Astrocyte (in vitro differentiated cells and primary cell): ENCODE data around the gene TMEM9. TPM values are rescaled to one million over a fixed set of nuclear protein-coding genes. Genes with fewer than 3 reads are reported as not detected.

Source experiments
- DNase-seq: peaks from one replicate; pipeline ENCODE4 v3.0.0-alpha.2; 2010; ENCODE audit warnings: low read depth
- FAIRE-seq: peaks from 2 replicates; lab custom pipeline; 2011; peaks lifted over from hg19 to GRCh38; lab: Jason Lieb, UNC
- H2AFZ ChIP-seq: 2 replicates; pipeline ENCODE4 v1.6.0; 2012; ENCODE audit warnings: low read depth, low read length, inconsistent platforms
- H3K27ac ChIP-seq: 2 replicates; pipeline ENCODE4 v1.5.1; 2011; ENCODE audit warnings: low read depth, low read length, inconsistent platforms
- H3K27me3 ChIP-seq: 2 replicates; pipeline ENCODE4 v1.6.0; 2011; ENCODE audit warnings: low read length, inconsistent platforms; ENCODE audit not compliant: insufficient read depth
- H3K36me3 ChIP-seq: 2 replicates; pipeline ENCODE4 v1.5.1; 2011; ENCODE audit warnings: low read length, inconsistent platforms; ENCODE audit not compliant: insufficient read depth
- H3K4me1 ChIP-seq: 2 replicates; pipeline ENCODE4 v1.5.1; 2011; ENCODE audit warnings: low read length, inconsistent platforms; ENCODE audit not compliant: insufficient read depth
- H3K4me2 ChIP-seq: 2 replicates; pipeline ENCODE4 v1.6.0; 2012; ENCODE audit warnings: low read length, inconsistent platforms
- H3K4me3 ChIP-seq: 2 replicates; pipeline ENCODE4 v1.5.1; 2011; ENCODE audit warnings: low read depth, mild to moderate bottlenecking, low read length, inconsistent platforms; ENCODE audit not compliant: insufficient read depth
- H3K79me2 ChIP-seq: 2 replicates; pipeline ENCODE4 v1.6.0; 2012; ENCODE audit warnings: mild to moderate bottlenecking, low read length, inconsistent platforms; ENCODE audit not compliant: insufficient read depth
- H3K9ac ChIP-seq: 2 replicates; pipeline ENCODE4 v1.6.0; 2012; ENCODE audit warnings: mild to moderate bottlenecking, low read length, inconsistent platforms
- H3K9me3 ChIP-seq: 2 replicates; pipeline ENCODE4 v1.5.1; 2012; ENCODE audit warnings: low read depth, mild to moderate bottlenecking, low read length, inconsistent platforms; ENCODE audit not compliant: insufficient read depth
- H4K20me1 ChIP-seq: 2 replicates; pipeline ENCODE4 v1.6.0; 2012; ENCODE audit warnings: low read length, inconsistent platforms; ENCODE audit not compliant: insufficient read depth
- H3K27ac Mint-ChIP-seq: one replicate; pipeline ENCODE4 v1.8.0; 2021; ENCODE audit warnings: mild to moderate bottlenecking, mixed read lengths; ENCODE audit not compliant: unreplicated experiment
- H3K27me3 Mint-ChIP-seq: one replicate; pipeline ENCODE4 v1.8.0; 2021; ENCODE audit warnings: low read depth, mixed read lengths; ENCODE audit not compliant: unreplicated experiment
- H3K36me3 Mint-ChIP-seq: one replicate; pipeline ENCODE4 v1.8.0; 2021; ENCODE audit warnings: low read depth, mixed read lengths; ENCODE audit not compliant: unreplicated experiment
- H3K4me1 Mint-ChIP-seq: one replicate; pipeline ENCODE4 v1.8.0; 2021; ENCODE audit warnings: low read depth, mixed read lengths; ENCODE audit not compliant: unreplicated experiment
- H3K4me3 Mint-ChIP-seq: one replicate; pipeline ENCODE4 v1.8.0; 2021; ENCODE audit warnings: mild to moderate bottlenecking, moderate library complexity, mixed read lengths; ENCODE audit not compliant: unreplicated experiment
- H3K9me3 Mint-ChIP-seq: one replicate; pipeline ENCODE4 v1.8.0; 2021; ENCODE audit warnings: mild to moderate bottlenecking, mixed read lengths; ENCODE audit not compliant: unreplicated experiment
- CTCF ChIP-seq: IDR thresholded peaks from 2 replicates; pipeline ENCODE4 v1.5.1; 2011; ENCODE audit warnings: low read depth, mild to moderate bottlenecking, inconsistent platforms, low read length, moderate library complexity; ENCODE audit not compliant: insufficient read depth
- EZH2 ChIP-seq: IDR thresholded peaks from 2 replicates; pipeline ENCODE4 v1.6.1; 2012; ENCODE audit warnings: mild to moderate bottlenecking, low read length, inconsistent platforms; ENCODE audit not compliant: insufficient read depth
- total RNA-seq: library from RNA; stranded (reverse); gene quantifications from 2 replicates; pipeline ENCODE4 v1.2.1, GENCODE V29; 2021

TMEM9 gene
- total RNA-seq, 1 donor from 2014 or later = 88.1 TPM

DNA sequence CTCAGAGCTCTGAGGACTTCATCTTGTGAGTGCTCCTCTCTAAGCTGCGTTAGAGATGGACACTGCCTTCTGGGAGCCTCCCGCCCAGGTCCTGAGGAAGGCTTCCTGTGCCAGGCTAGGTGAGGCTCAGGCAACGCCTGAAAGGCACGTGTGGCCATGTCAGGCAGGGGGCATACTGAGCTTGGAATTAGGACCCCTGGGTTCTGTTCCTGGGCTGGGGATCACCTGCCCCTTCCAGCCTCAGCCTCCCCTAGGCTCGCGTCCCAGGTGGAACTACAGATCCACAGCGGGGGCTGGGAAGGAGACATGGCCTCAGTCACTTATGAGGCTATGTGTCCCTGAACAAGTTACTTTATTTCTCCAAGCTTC is 17.3 kb downstream of the TMEM9 start:
- peaks cover 7% of the 10 kb centered on the region for H3K36me3 ChIP-seq
- DNase-seq = no peak
- no peaks in the 10 kb centered on the region for H3K9me3 ChIP-seq
- no peak overlapping the region for H2AFZ ChIP-seq
- no peak overlapping the region for H3K4me3 Mint-ChIP-seq
- peak overlapping the region; percentile 45 for H3K4me2 ChIP-seq
- TF ChIP-seq EZH2 = no peak
- TF ChIP-seq CTCF = no peak
- no peaks in the 10 kb centered on the region for H3K9me3 Mint-ChIP-seq
- peaks cover 47% of the 10 kb centered on the region for H4K20me1 ChIP-seq
- peaks cover 30% of the 10 kb centered on the region for H3K36me3 Mint-ChIP-seq
- peaks cover 20% of the 10 kb centered on the region for H3K4me1 ChIP-seq
- peak overlapping the region; percentile 35 for H3K27ac ChIP-seq
- no peak overlapping the region for H3K4me3 ChIP-seq
- H3K9ac ChIP-seq = peak overlapping the region; percentile 12
- H3K27ac Mint-ChIP-seq = no peak overlapping the region
- no peaks in the 10 kb centered on the region for H3K79me2 ChIP-seq
- no peaks in the 10 kb centered on the region for H3K27me3 Mint-ChIP-seq
- no peak for FAIRE-seq
- peaks cover 13% of the 10 kb centered on the region for H3K4me1 Mint-ChIP-seq
- no peaks in the 10 kb centered on the region for H3K27me3 ChIP-seq

DNA sequence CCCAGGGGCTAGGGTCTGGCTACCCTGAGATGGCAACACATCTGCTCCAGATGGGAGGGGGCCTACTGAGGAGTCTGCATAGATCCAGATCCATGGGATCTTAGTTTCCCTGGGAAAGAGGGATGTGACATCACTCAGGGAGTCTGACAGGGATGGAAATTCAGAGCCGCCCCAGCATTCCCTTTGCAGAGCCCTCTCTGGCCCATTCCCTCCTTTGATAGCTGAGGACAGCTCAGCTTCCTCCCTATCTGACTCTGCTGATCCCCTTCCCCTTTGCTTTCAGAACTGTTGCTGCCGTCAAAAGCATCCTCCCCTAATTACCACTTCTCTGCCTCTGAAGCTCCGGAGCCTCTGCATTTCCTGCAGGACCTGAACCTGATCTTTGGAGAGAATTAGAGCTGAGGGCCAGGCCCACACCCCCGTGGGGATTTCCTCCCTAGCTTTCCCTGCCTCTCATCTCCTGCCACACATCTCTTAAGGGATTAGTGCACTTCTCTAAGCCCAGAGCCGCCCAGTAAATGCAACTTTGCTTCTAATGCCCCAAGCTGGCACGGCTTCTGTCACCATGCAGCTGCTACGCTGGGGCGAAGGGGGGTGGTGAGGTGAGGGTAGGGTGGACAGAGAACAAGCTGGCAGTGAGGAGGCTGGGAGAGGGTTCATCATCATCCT is 17.8 kb downstream of the TMEM9 start:
- TF ChIP-seq CTCF = no peak
- no peak for TF ChIP-seq EZH2
- no peak overlapping the region for H2AFZ ChIP-seq
- no peaks in the 10 kb centered on the region for H3K9me3 Mint-ChIP-seq
- H3K27ac Mint-ChIP-seq = no peak overlapping the region
- no peak overlapping the region for H3K4me3 Mint-ChIP-seq
- H3K4me1 Mint-ChIP-seq = peaks cover 13% of the 10 kb centered on the region
- H4K20me1 ChIP-seq = peaks cover 47% of the 10 kb centered on the region
- no peaks in the 10 kb centered on the region for H3K27me3 Mint-ChIP-seq
- peaks cover 30% of the 10 kb centered on the region for H3K36me3 Mint-ChIP-seq
- peak overlapping the region; percentile 45 for H3K4me2 ChIP-seq
- no peak overlapping the region for H3K4me3 ChIP-seq
- FAIRE-seq (no peak), DNase-seq (no peak)
- H3K79me2 ChIP-seq = no peaks in the 10 kb centered on the region
- H3K9ac ChIP-seq = peak overlapping the region; percentile 12
- no peaks in the 10 kb centered on the region for H3K27me3 ChIP-seq
- no peaks in the 10 kb centered on the region for H3K9me3 ChIP-seq
- H3K27ac ChIP-seq = no peak overlapping the region
- H3K4me1 ChIP-seq = peaks cover 20% of the 10 kb centered on the region
- peaks cover 7% of the 10 kb centered on the region for H3K36me3 ChIP-seq

GRCh38 chr1:201134405-201134804 is 19.9 kb downstream of the TMEM9 start:
- no peak overlapping the region for H3K4me3 ChIP-seq
- no peak overlapping the region for H3K27ac ChIP-seq
- no peaks in the 10 kb centered on the region for H3K9me3 ChIP-seq
- Mint-ChIP-seq H3K36me3 (peaks cover 23% of the 10 kb centered on the region), H3K27me3 (peaks cover 3% of the 10 kb centered on the region), H3K4me1 (peaks cover 13% of the 10 kb centered on the region), H3K4me3 (no peak overlapping the region), H3K9me3 (peaks cover 3% of the 10 kb centered on the region), H3K27ac (no peak overlapping the region)
- no peak overlapping the region for H3K9ac ChIP-seq
- FAIRE-seq (no peak), DNase-seq (no peak)
- TF ChIP-seq EZH2 = no peak
- H3K79me2 ChIP-seq = no peaks in the 10 kb centered on the region
- H4K20me1 ChIP-seq = peaks cover 34% of the 10 kb centered on the region
- H3K36me3 ChIP-seq = no peaks in the 10 kb centered on the region
- peaks cover 20% of the 10 kb centered on the region for H3K4me1 ChIP-seq
- H3K4me2 ChIP-seq = no peak overlapping the region
- H2AFZ ChIP-seq = no peak overlapping the region
- no peaks in the 10 kb centered on the region for H3K27me3 ChIP-seq
